GM21367 (cell line): Measurements from ENCODE around the gene SDF4.

Experiments used
- ATAC-seq: cut with Tn5 transposase; IDR thresholded peaks from one replicate; pipeline ENCODE4 v1.9.1; 2021; ENCODE audit not compliant: unreplicated experiment

The SDF4 gene

GRCh38 chr1:1168451-1169411, 63.1 kb downstream of the SDF4 start:
- ATAC-seq = no peak

GRCh38 chr1:1167841-1168450, 63.9 kb downstream of the SDF4 start:
- no peak for ATAC-seq

- no peak for ATAC-seq
Observed at GRCh38 chr1:1167398-1167821, 64.4 kb downstream of the SDF4 start.
